22Rv1 (cell line): ENCODE results near the gene SNAPC3.

Source experiments
- CTCF ChIP-seq: fragments of 450-650 bp; IDR thresholded peaks from 2 replicates; pipeline ENCODE4 v1.5.1; 2017; ENCODE audit warnings: mild to moderate bottlenecking
- ZFX ChIP-seq: fragments of 450-650 bp; IDR thresholded peaks from 2 replicates; pipeline ENCODE4 v1.6.1; 2017; ENCODE audit warnings: antibody characterized with exemption, borderline replicate concordance

- TF ChIP-seq CTCF (no peak), ZFX (no peak)
Observed at GRCh38 chr9:15475923-15476536, 53.4 kb downstream of the SNAPC3 start.
